Peyer's patch (tissue), 4 donors: Measurements from ENCODE around the gene SEMA3A. TPM values are rescaled to one million over a fixed set of nuclear protein-coding genes. Genes with fewer than 3 reads are reported as not detected.

ENCODE experiments used
- DNase-seq, 3 donors: peaks; one replicate each; pipeline ENCODE4 v3.0.0-alpha.2; 2017 to 2019
- H3K27ac ChIP-seq, 4 donors: fragments of 200-600 bp; sonication (generic); one replicate each; pipeline ENCODE4 v1.5.1; 2016 to 2019
- H3K27me3 ChIP-seq, 2 donors: fragments of 200-600 bp; sonication (generic); one replicate each; pipeline ENCODE4 v1.5.1; 2019
- H3K36me3 ChIP-seq, 3 donors: fragments of 200-600 bp; sonication (generic); one replicate each; pipeline ENCODE4 v1.5.1; 2016 to 2019
- H3K4me1 ChIP-seq, 4 donors: fragments of 200-600 bp; sonication (generic); one replicate each; pipeline ENCODE4 v1.5.1; 2016 to 2019
- H3K4me3 ChIP-seq, 4 donors: fragments of 200-600 bp; sonication (generic); 1 replicate in 3 of 4; 2 replicates in 1 of 4; pipeline ENCODE4 v1.5.1; 2016 to 2019; ENCODE audit warnings: mild to moderate bottlenecking in 1 of 4
- H3K9me3 ChIP-seq, 4 donors: fragments of 200-600 bp; sonication (generic); one replicate each; pipeline ENCODE4 v1.5.1; 2016 to 2019; ENCODE audit warnings: mild to moderate bottlenecking in 1 of 4
- CTCF ChIP-seq, 6 experiments: fragments of 450-650 bp in 4 of 6; fragments of 200-600 bp in 2 of 6; sonication (generic) in 1 of 6; IDR thresholded peaks; one replicate each; pipeline ENCODE4 v1.5.1; 2017 to 2019; ENCODE audit warnings: antibody characterized with exemption in 6 of 6, mild to moderate bottlenecking in 3 of 6, moderate library complexity in 1 of 6
- POLR2A ChIP-seq, 2 donors: fragments of 450-650 bp; IDR thresholded peaks; one replicate each; pipeline ENCODE4 v1.5.1; 2017; ENCODE audit warnings: antibody characterized with exemption in 2 of 2, mild to moderate bottlenecking in 2 of 2, moderate library complexity in 2 of 2
- total RNA-seq, 4 donors: library from RNA; depleted of rRNA; stranded (reverse); fragments of >200 nt; gene quantifications; one replicate each; pipeline ENCODE4 v1.1.0, GENCODE V29; 2016

Gene SEMA3A
- total RNA-seq, 4 donors from 2014 or later: 1.3 to 12.4 (median 3.8) TPM

- Histone ChIP-seq H3K36me3 (no peaks in the 10 kb centered on the region), H3K4me1 (no peaks in the 10 kb centered on the region), H3K27ac (peak overlapping the region; percentile 6 to 57 (median 26)), H3K4me3 (peak overlapping the region in 3 of 4 donors; percentile 20 to 46 (median 41)), H3K9me3 (no peaks in the 10 kb centered on the region), H3K27me3 (no peaks in the 10 kb centered on the region)
- DNase-seq: no peak
- TF ChIP-seq POLR2A (IDR thresholded peaks at IDR 0.05): no peak
- TF ChIP-seq CTCF (IDR thresholded peaks at IDR 0.05): no peak
These were observed 889 bp upstream of the SEMA3A start for GRCh38 chr7:84195295-84196060.

- Histone ChIP-seq H3K27me3 (no peaks in the 10 kb centered on the region), H3K9me3 (no peaks in the 10 kb centered on the region), H3K4me1 (no peaks in the 10 kb centered on the region), H3K4me3 (peak overlapping the region in 2 of 4 donors; percentile 41 to 46), H3K27ac (no peak overlapping the region), H3K36me3 (no peaks in the 10 kb centered on the region)
- no peak for DNase-seq
- no peak for TF ChIP-seq CTCF (IDR thresholded peaks at IDR 0.05)
- TF ChIP-seq POLR2A (IDR thresholded peaks at IDR 0.05): no peak
These were observed 842 bp downstream of the SEMA3A start for GRCh38 chr7:84193747-84194146.

GRCh38 chr7:84191842-84192241, 2.7 kb downstream of the SEMA3A start:
- Histone ChIP-seq H3K4me1 (no peaks in the 10 kb centered on the region), H3K9me3 (no peaks in the 10 kb centered on the region), H3K27me3 (no peaks in the 10 kb centered on the region), H3K4me3 (peak overlapping the region in 1 of 4 donors; percentile 41), H3K27ac (no peak overlapping the region), H3K36me3 (no peaks in the 10 kb centered on the region)
- no peak for DNase-seq
- TF ChIP-seq CTCF (IDR thresholded peaks at IDR 0.05) (no peak), POLR2A (IDR thresholded peaks at IDR 0.05) (no peak)

- no peaks in the 10 kb centered on the region for H3K4me1 ChIP-seq
- no peak for DNase-seq
- H3K36me3 ChIP-seq: no peaks in the 10 kb centered on the region
- TF ChIP-seq POLR2A (IDR thresholded peaks at IDR 0.05): no peak
- no peak for TF ChIP-seq CTCF (IDR thresholded peaks at IDR 0.05)
- H3K27me3 ChIP-seq: no peaks in the 10 kb centered on the region
- H3K4me3 ChIP-seq: no peak overlapping the region
- H3K27ac ChIP-seq: no peak overlapping the region
- no peaks in the 10 kb centered on the region for H3K9me3 ChIP-seq
These were observed 3.3 kb downstream of the SEMA3A start for GRCh38 chr7:84191261-84191660.

- H3K9me3 ChIP-seq: no peaks in the 10 kb centered on the region
- no peak for TF ChIP-seq POLR2A (IDR thresholded peaks at IDR 0.05)
- no peak for TF ChIP-seq CTCF (IDR thresholded peaks at IDR 0.05)
- no peak for DNase-seq
- H3K4me1 ChIP-seq: no peaks in the 10 kb centered on the region
- no peak overlapping the region for H3K4me3 ChIP-seq
- H3K27ac ChIP-seq: no peak overlapping the region
- no peaks in the 10 kb centered on the region for H3K27me3 ChIP-seq
- H3K36me3 ChIP-seq: no peaks in the 10 kb centered on the region
These were observed 4.4 kb downstream of the SEMA3A start for GRCh38 chr7:84190016-84190705.
